Lung (tissue), 12 donors: ENCODE measurements around the gene MARCKS. TPM values are rescaled to one million over a fixed set of nuclear protein-coding genes. Genes with fewer than 3 reads are reported as not detected.

Experiments
- ATAC-seq: fragments of 200-7000 bp; cut with Tn5 transposase; one replicate; pipeline ENCODE4 v1.9.1; 2020; ENCODE audit warnings: moderate number of reproducible peaks; ENCODE audit not compliant: insufficient read depth, low FRiP score
- DNase-seq, 3 donors: peaks; one replicate each; pipeline ENCODE4 v3.0.0-alpha.2; 2013 to 2017
- H3K27ac ChIP-seq, 2 donors: one replicate each; pipeline ENCODE4 v1.5.1; 2013; ENCODE audit warnings: mild to moderate bottlenecking in 2 of 2, moderate library complexity in 2 of 2, control low read depth in 1 of 2, inconsistent platforms in 1 of 2, low read depth in 1 of 2, low read length in 1 of 2
- H3K27me3 ChIP-seq, 3 donors: one replicate each; pipeline ENCODE4 v1.5.1; 2013; ENCODE audit warnings: low read length in 2 of 3; ENCODE audit not compliant: control insufficient read depth in 3 of 3, insufficient read depth in 3 of 3
- H3K36me3 ChIP-seq, 4 donors: one replicate each; pipeline ENCODE4 v1.5.1; 2013; ENCODE audit warnings: low read length in 4 of 4, mild to moderate bottlenecking in 1 of 4, moderate library complexity in 1 of 4; ENCODE audit not compliant: control insufficient read depth in 4 of 4, insufficient read depth in 4 of 4
- H3K4me1 ChIP-seq, 5 donors: one replicate each; pipeline ENCODE4 v1.5.1; 2013; ENCODE audit warnings: low read length in 5 of 5, mild to moderate bottlenecking in 2 of 5, moderate library complexity in 1 of 5; ENCODE audit not compliant: control insufficient read depth in 5 of 5, insufficient read depth in 5 of 5
- H3K4me3 ChIP-seq: one replicate; pipeline ENCODE4 v1.5.1; 2013; ENCODE audit warnings: mild to moderate bottlenecking, control low read depth, moderate library complexity
- H3K9ac ChIP-seq, 2 donors: one replicate each; pipeline ENCODE4 v1.5.1; 2013; ENCODE audit warnings: low read length in 2 of 2, control low read depth in 1 of 2; ENCODE audit not compliant: insufficient read depth in 1 of 2
- H3K9me3 ChIP-seq, 4 donors: one replicate each; pipeline ENCODE4 v1.5.1; 2013; ENCODE audit warnings: low read length in 3 of 4, mild to moderate bottlenecking in 1 of 4, moderate library complexity in 1 of 4; ENCODE audit not compliant: control insufficient read depth in 4 of 4, insufficient read depth in 3 of 4
- WGBS, 2 donors: extraction: QIAGEN DNeasy Blood & Tissue Kit; methylation state at CpG; one replicate each; pipeline ENCODE4 v1.1.7; 2013; 5-methylcytosine and 5-hydroxymethylcytosine counted together
- polyA plus RNA-seq, 2 donors: library from polyadenylated mRNA; stranded (reverse); fragments of 200-250 nt; gene quantifications; one replicate each; pipeline ENCODE4 v1.2.1, GENCODE V29; 2013
- total RNA-seq, 2 donors: library from RNA; depleted of rRNA in 1 of 2; stranded (reverse); fragments of >200 nt in 1 of 2; gene quantifications; one replicate each; pipeline ENCODE4 v1.2.1, GENCODE V29; 2014 to 2021
- TF ChIP-seq, protein P1 (sequence below): IDR thresholded peaks from 2 replicates; pipeline ENCODE4 v1.5.1; 2012; ENCODE audit warnings: mild to moderate bottlenecking; ENCODE audit errors: control extremely low read depth, extremely low read depth
- donor health status: control.
- donor health status: control.
- donor health status: Bipolar disorder and iron deficiency.
- donor health status: healthy.
- donor health status: DM: yes; HTN: yes; CAD: no.

The MARCKS gene
- total and polyA plus RNA-seq, 4 donors, result 17.3 to 140 (median 72.2) TPM

DNA sequence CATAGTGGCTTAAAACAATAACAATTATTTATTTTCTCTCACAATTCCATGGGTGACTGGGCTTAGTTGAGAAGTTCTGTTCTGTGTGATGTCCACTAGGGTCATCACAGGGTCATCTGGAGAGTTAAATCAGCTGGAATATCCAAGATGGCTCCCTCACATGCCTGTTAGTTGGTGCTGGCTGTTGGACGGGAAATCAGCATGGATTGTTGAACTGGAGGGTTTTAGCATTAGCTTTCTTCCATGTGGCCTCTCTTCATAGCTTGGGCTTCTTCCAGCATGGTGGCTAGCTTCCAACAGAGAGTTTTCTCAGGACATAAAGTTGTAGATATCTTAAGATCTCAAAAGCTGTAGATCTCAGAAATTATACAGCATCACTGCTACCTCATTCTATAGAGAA, 19.6 kb downstream of the MARCKS start:
- Histone ChIP-seq H3K4me3 (no peak overlapping the region), H3K27ac (no peak overlapping the region), H3K4me1 (peaks cover 0 to 8% (median 2%) of the 10 kb centered on the region in 5 donors), H3K9me3 (no peaks in the 10 kb centered on the region), H3K9ac (no peak overlapping the region), H3K36me3 (no peaks in the 10 kb centered on the region), H3K27me3 (no peaks in the 10 kb centered on the region)
- TF ChIP-seq, protein P1, sequence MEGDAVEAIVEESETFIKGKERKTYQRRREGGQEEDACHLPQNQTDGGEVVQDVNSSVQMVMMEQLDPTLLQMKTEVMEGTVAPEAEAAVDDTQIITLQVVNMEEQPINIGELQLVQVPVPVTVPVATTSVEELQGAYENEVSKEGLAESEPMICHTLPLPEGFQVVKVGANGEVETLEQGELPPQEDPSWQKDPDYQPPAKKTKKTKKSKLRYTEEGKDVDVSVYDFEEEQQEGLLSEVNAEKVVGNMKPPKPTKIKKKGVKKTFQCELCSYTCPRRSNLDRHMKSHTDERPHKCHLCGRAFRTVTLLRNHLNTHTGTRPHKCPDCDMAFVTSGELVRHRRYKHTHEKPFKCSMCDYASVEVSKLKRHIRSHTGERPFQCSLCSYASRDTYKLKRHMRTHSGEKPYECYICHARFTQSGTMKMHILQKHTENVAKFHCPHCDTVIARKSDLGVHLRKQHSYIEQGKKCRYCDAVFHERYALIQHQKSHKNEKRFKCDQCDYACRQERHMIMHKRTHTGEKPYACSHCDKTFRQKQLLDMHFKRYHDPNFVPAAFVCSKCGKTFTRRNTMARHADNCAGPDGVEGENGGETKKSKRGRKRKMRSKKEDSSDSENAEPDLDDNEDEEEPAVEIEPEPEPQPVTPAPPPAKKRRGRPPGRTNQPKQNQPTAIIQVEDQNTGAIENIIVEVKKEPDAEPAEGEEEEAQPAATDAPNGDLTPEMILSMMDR, result no peak
- DNase-seq (peak in 2 of 3 donors; percentile 27 to 58), ATAC-seq (no peak)
- WGBS, 2 donors, result 79 to 88% methylated on average over 1 of the region's 1 CpG

DNA sequence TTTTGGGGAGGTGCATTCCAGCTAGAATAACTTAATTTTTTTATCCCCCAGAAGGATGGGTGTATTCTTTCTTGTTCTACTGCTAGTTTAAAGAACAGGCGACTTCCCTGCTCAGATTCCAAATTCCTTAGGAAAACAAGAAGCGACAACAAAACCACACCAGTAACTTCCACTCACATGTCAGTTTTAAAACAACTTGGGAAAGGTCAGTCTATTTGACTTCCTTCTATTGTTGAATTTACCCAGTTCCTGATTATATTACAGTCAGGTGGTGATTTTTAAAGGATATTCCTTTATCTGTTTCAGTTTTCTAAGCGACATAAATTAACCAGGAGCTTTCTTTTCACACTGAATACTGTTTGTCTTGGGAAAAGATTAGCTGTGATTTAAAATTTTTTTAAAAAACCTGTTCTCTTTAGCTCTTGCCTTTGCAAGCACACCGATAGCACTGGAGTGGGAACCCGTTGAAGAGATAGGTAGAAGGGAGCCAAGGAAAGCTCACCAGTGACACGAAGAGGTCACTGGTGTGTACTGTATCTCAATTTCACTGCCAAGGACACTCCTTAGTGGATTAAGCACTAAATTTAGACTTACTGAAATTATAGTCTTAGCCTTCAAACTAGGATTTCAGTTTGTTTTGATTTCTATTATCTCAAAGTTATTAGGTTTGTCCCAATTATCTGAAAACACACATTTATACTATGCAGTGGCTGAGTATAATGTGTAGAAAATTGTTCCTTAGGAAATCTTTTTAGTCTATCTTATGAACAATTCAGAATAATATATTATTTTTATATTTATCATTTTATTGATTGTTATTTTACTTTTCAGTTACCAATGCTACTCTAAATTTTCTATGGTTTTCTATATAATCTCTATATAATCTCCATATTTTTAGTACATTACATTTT, 22.3 kb downstream of the MARCKS start:
- no peak overlapping the region for H3K4me3 ChIP-seq
- ATAC-seq (peak; percentile 71), DNase-seq (peak; percentile 63 to 89 (median 77))
- peak overlapping the region in 1 of 2 donors; percentile 21 for H3K27ac ChIP-seq
- no peaks in the 10 kb centered on the region for H3K9me3 ChIP-seq
- TF ChIP-seq, protein P1, result peak; percentile 15
- H3K9ac ChIP-seq, result peak overlapping the region in 1 of 2 donors; percentile 23
- H3K27me3 ChIP-seq, result no peaks in the 10 kb centered on the region
- H3K36me3 ChIP-seq, result no peaks in the 10 kb centered on the region
- 8 to 14% methylated on average over 6 of the region's 6 CpGs for WGBS, 2 donors
- peaks cover 0 to 15% (median 3%) of the 10 kb centered on the region in 5 donors for H3K4me1 ChIP-seq

DNA sequence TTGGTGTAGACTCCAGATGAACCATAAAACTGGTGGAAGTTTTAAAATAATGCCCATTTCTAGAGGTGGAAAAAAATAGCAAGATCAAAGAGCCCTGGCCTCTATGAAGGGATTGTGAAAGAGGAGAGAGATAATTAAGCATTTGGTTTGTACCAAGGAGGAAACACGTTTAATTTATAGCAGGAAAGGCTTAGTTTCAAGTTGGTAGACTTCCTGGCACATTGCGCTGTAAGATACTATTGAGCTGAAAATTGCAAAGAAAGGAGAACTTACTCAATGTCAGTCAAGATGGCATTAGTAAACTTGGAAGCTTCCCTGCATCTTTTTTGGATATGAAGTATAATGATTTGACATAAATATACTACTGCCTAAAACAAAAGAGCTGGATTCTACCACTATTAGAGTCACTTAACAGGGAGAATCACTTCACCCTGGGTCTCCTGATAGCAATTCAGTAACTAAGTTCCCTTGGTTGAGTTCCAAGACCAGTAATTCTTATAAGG, 24.4 kb downstream of the MARCKS start:
- no peaks in the 10 kb centered on the region for H3K27me3 ChIP-seq
- H3K9me3 ChIP-seq, result no peaks in the 10 kb centered on the region
- no peak overlapping the region for H3K27ac ChIP-seq
- no peaks in the 10 kb centered on the region for H3K36me3 ChIP-seq
- 19 to 27% methylated on average over 2 of the region's 2 CpGs for WGBS, 2 donors
- no peak for ATAC-seq
- no peak for DNase-seq
- peaks cover 0 to 15% (median 3%) of the 10 kb centered on the region in 5 donors for H3K4me1 ChIP-seq
- H3K4me3 ChIP-seq, result no peak overlapping the region
- no peak overlapping the region for H3K9ac ChIP-seq
- TF ChIP-seq, protein P1, result no peak
